ENCODE measurements around the gene CDC14A.
A peak's percentile ranks its signal among the peaks of the same experiment; 100 is the strongest.
"Not testable (repeated sequence)": the region's sequence is repeated elsewhere in the genome, so short reads cannot be mapped to it uniquely, and the experiment has no call there.

Gene CDC14A

DNA sequence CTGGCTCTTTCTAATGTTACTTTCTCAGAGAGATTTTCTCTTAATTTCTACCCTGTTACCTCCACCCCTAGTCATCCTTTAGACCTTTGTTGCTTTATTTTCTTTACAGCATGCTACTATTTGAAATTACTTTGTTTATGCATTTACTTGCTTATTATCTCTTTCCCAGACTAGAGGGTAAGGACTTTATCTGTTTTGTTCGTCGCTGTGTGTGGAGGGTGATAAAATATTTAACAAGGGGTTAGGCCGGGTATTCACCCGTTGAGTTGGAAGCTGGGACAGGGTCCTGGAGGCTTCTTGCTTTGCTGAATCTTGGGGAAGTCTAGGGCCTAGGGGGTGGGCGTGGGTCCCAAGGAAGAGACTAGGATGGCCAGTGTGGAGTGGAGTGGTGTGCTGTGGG lies 43.6 kb downstream of the CDC14A start:
- H3K27me3 ChIP-seq (replicated peaks; ENCODE audit: control insufficient read depth, insufficient read depth, low read length, poor library complexity, severe bottlenecking) = no peaks in the 10 kb centered on the region
- peaks cover 79% of the 10 kb centered on the region for H3K4me1 ChIP-seq (ENCODE audit: control insufficient read depth, insufficient read depth, low read length, poor library complexity, severe bottlenecking)
- no peak for DNase-seq
- no peak overlapping the region for H3K4me3 ChIP-seq (ENCODE audit: insufficient read depth, low read depth, low read length, poor library complexity, severe bottlenecking)
- H3K36me3 ChIP-seq (ENCODE audit: control insufficient read depth, insufficient read depth, low read length) = peaks cover 5% of the 10 kb centered on the region
- peak overlapping the region; percentile 52 for H3K27ac ChIP-seq (ENCODE audit: insufficient read depth, low read length, poor library complexity, severe bottlenecking)
- H3K9me3 ChIP-seq (ENCODE audit: control insufficient read depth, low read length) = no peaks in the 10 kb centered on the region

DNA sequence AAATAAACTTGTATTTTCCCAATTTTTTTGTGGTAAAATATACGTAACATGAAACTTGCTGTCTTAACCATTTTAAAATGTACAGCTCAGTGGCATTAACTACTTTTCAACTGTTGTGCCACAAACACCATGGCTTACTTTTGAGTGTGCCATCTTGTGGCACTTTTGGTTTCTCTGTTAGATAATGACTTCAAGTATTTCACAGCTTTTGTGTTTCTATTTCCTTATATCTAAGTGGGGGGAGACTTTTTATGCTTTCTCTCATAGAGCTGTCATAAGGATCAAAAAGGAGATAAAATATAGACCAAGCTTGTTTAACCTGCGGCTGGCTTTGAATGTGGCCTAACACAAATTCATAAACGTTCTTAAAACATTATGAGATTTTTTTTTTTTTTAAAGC lies 44.3 kb downstream of the CDC14A start:
- Histone ChIP-seq H3K4me1 (ENCODE audit: control insufficient read depth, insufficient read depth, low read length, poor library complexity, severe bottlenecking) (peaks cover 72% of the 10 kb centered on the region), H3K27ac (ENCODE audit: insufficient read depth, low read length, poor library complexity, severe bottlenecking) (peak overlapping the region; percentile 52), H3K9me3 (ENCODE audit: control insufficient read depth, low read length) (no peaks in the 10 kb centered on the region), H3K27me3 (replicated peaks; ENCODE audit: control insufficient read depth, insufficient read depth, low read length, poor library complexity, severe bottlenecking) (no peaks in the 10 kb centered on the region), H3K4me3 (ENCODE audit: insufficient read depth, low read depth, low read length, poor library complexity, severe bottlenecking) (no peak overlapping the region), H3K36me3 (ENCODE audit: control insufficient read depth, insufficient read depth, low read length) (peaks cover 3% of the 10 kb centered on the region)
- no peak for DNase-seq

DNA sequence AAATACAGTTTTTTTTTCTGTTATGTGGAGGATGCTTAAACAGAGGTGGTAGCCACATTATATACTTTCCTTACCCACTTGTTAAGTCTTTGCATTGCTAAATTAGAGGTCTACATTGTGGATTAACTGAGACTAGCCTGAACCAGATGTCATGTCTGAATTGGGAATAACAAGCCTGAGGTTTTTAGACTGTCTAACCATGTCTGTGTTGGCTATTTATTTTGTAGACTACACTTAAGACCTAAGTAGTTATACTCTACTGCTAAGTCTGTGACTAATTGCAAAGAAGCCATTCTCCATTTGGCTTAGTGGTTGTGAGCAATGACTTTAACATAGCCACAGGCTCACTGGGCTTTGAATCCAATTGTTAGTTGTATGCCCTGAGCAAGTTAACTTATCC lies 45.4 kb downstream of the CDC14A start:
- Histone ChIP-seq H3K4me1 (ENCODE audit: control insufficient read depth, insufficient read depth, low read length, poor library complexity, severe bottlenecking) (peaks cover 72% of the 10 kb centered on the region), H3K27me3 (replicated peaks; ENCODE audit: control insufficient read depth, insufficient read depth, low read length, poor library complexity, severe bottlenecking) (no peaks in the 10 kb centered on the region), H3K9me3 (ENCODE audit: control insufficient read depth, low read length) (no peaks in the 10 kb centered on the region), H3K4me3 (ENCODE audit: insufficient read depth, low read depth, low read length, poor library complexity, severe bottlenecking) (no peak overlapping the region), H3K36me3 (ENCODE audit: control insufficient read depth, insufficient read depth, low read length) (no peaks in the 10 kb centered on the region), H3K27ac (ENCODE audit: insufficient read depth, low read length, poor library complexity, severe bottlenecking) (peak overlapping the region; percentile 17)
- no peak for DNase-seq

DNA sequence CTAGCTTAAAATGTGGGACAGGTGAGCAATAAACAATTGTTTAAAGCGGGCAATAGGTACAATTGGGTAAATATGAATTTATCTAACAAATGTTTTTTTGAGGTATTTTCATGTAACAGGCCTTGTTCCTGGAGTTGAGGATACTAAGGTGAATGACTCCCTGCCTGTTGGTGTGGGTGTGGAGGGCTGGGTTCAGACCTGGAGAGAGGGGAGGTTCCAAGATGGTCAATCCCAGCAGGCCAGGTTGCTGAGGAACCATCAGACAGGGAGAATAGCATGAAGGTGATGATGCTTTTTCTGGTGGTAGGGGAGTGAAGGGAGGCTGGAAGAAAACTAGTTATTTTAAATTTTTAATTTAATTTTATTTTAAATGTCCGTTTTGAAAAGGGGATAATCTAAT lies 46.3 kb downstream of the CDC14A start:
- Histone ChIP-seq H3K9me3 (ENCODE audit: control insufficient read depth, low read length) (no peaks in the 10 kb centered on the region), H3K4me3 (ENCODE audit: insufficient read depth, low read depth, low read length, poor library complexity, severe bottlenecking) (no peak overlapping the region), H3K36me3 (ENCODE audit: control insufficient read depth, insufficient read depth, low read length) (no peaks in the 10 kb centered on the region), H3K27me3 (replicated peaks; ENCODE audit: control insufficient read depth, insufficient read depth, low read length, poor library complexity, severe bottlenecking) (no peaks in the 10 kb centered on the region), H3K4me1 (ENCODE audit: control insufficient read depth, insufficient read depth, low read length, poor library complexity, severe bottlenecking) (peaks cover 76% of the 10 kb centered on the region), H3K27ac (ENCODE audit: insufficient read depth, low read length, poor library complexity, severe bottlenecking) (no peak overlapping the region)
- DNase-seq = no peak

DNA sequence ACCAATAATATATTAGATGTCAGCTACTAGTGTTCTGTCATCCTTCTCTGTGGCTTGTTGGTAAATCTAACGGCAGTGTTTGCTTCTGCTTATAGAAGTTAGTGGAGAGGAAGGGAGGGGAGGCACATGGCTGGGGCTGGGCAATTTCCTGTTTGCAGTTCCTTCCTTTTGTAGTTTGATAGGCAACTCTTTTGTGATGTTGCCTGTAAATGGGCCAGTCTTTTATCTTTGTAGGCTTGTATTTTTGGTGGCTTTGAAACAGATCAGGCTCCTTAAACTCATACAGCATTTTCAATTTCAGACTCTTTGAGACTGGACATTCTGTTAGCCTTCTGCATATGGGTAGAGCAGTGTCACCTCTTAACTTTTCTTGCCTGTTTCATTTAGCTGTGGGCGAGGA lies 48.1 kb downstream of the CDC14A start:
- Histone ChIP-seq H3K27ac (ENCODE audit: insufficient read depth, low read length, poor library complexity, severe bottlenecking) (peak overlapping the region; percentile 67), H3K4me3 (ENCODE audit: insufficient read depth, low read depth, low read length, poor library complexity, severe bottlenecking) (no peak overlapping the region), H3K4me1 (ENCODE audit: control insufficient read depth, insufficient read depth, low read length, poor library complexity, severe bottlenecking) (peaks cover 66% of the 10 kb centered on the region), H3K27me3 (replicated peaks; ENCODE audit: control insufficient read depth, insufficient read depth, low read length, poor library complexity, severe bottlenecking) (no peaks in the 10 kb centered on the region), H3K36me3 (ENCODE audit: control insufficient read depth, insufficient read depth, low read length) (no peaks in the 10 kb centered on the region), H3K9me3 (ENCODE audit: control insufficient read depth, low read length) (no peaks in the 10 kb centered on the region)
- peak; percentile 43 to 61 (median 57) for DNase-seq

DNA sequence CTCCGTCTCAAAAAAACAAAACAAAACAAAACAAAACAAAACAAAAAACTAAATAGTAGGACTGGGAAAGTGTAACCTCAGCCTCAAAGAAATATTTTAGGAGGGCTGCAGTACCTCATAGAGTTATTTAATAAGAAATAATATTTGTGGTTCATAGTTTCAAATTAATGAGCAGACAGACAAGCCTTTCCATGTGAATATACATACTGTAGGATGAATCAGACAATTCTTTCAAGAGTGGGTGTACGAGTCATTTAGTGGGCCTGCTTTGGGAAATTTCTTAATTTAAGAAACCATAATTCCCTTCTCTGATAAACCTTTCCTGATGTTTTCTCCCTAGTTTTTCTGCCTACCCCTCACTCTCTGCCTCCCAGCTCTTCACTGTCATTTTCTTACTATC lies 52.5 kb downstream of the CDC14A start:
- no peaks in the 10 kb centered on the region for H3K27me3 ChIP-seq (replicated peaks; ENCODE audit: control insufficient read depth, insufficient read depth, low read length, poor library complexity, severe bottlenecking)
- no peak for DNase-seq
- H3K36me3 ChIP-seq (ENCODE audit: control insufficient read depth, insufficient read depth, low read length) = peaks cover 10% of the 10 kb centered on the region
- H3K27ac ChIP-seq (ENCODE audit: insufficient read depth, low read length, poor library complexity, severe bottlenecking) = peak overlapping the region; percentile 39
- H3K9me3 ChIP-seq (ENCODE audit: control insufficient read depth, low read length) = peaks cover 4% of the 10 kb centered on the region
- H3K4me1 ChIP-seq (ENCODE audit: control insufficient read depth, insufficient read depth, low read length, poor library complexity, severe bottlenecking) = peaks cover 37% of the 10 kb centered on the region
- H3K4me3 ChIP-seq (ENCODE audit: insufficient read depth, low read depth, low read length, poor library complexity, severe bottlenecking) = no peak overlapping the region

DNA sequence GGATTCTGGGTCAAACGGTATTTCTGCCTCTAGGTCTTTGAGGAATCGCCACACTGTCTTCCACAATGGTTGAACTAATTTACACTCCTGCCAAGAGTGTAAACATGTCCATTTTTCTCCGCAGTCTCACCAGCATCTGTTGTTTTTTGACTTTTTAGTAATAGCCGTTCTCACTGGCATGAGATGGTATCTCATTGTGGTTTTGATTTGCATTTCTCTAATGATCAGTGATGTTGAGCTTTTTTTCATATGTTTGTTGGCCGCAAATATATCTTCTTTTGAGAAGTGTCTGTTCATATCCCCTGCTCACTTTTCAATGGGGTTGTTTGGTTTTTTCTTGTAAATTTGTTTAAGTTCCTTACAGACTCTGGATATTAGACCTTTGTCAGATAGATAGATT lies 53.6 kb downstream of the CDC14A start:
- H3K27ac ChIP-seq (ENCODE audit: insufficient read depth, low read length, poor library complexity, severe bottlenecking); DNase-seq; H3K9me3 ChIP-seq (ENCODE audit: control insufficient read depth, low read length); H3K4me3 ChIP-seq (ENCODE audit: insufficient read depth, low read depth, low read length, poor library complexity, severe bottlenecking); H3K27me3 ChIP-seq (replicated peaks; ENCODE audit: control insufficient read depth, insufficient read depth, low read length, poor library complexity, severe bottlenecking): not testable (repeated sequence)
- peaks cover 10% of the 10 kb centered on the region for H3K36me3 ChIP-seq (ENCODE audit: control insufficient read depth, insufficient read depth, low read length)
- H3K4me1 ChIP-seq (ENCODE audit: control insufficient read depth, insufficient read depth, low read length, poor library complexity, severe bottlenecking) = peaks cover 35% of the 10 kb centered on the region

DNA sequence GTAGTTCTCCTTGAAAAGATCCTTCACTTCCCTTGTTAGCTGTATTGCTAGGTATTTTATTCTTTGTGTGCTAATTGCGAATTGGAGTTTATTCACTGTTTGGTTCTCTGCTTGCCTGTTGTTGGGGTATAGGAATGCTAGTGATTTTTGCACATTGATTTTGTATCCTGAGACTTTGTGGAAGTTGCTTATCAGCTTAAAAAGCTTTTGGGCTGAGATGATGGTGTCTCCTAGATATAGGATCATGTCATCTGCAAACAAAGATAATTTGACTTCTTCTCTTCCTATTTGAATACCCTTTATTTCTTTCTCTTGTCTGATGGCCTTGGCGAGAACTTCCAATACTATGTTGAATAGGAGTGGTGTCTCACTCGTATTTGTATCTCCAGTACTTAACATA lies 55.1 kb downstream of the CDC14A start:
- Histone ChIP-seq H3K4me1 (ENCODE audit: control insufficient read depth, insufficient read depth, low read length, poor library complexity, severe bottlenecking) (peaks cover 42% of the 10 kb centered on the region), H3K36me3 (ENCODE audit: control insufficient read depth, insufficient read depth, low read length) (peaks cover 10% of the 10 kb centered on the region)
- H3K27ac ChIP-seq (ENCODE audit: insufficient read depth, low read length, poor library complexity, severe bottlenecking); DNase-seq; H3K4me3 ChIP-seq (ENCODE audit: insufficient read depth, low read depth, low read length, poor library complexity, severe bottlenecking); H3K9me3 ChIP-seq (ENCODE audit: control insufficient read depth, low read length); H3K27me3 ChIP-seq (replicated peaks; ENCODE audit: control insufficient read depth, insufficient read depth, low read length, poor library complexity, severe bottlenecking): not testable (repeated sequence)

DNA sequence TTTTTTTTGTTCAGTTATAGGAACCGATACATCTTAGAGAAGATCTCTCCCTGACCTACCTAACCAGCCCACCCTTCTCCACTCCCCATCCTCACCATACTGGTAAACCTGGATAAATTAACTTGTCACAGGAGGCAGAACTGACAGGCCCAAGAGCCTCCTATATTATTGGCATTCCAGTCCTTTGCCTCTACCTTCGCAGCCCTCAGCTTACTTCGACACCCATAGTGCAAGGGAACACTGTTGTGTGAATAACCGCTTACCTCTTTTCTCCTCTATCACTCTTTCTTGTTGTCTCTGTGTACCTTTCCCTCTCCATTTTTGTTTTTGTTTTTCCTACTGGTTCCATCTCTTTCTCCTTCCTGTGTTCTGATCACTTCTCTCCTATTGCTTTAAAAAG lies 58.7 kb downstream of the CDC14A start:
- Histone ChIP-seq H3K4me3 (ENCODE audit: insufficient read depth, low read depth, low read length, poor library complexity, severe bottlenecking) (no peak overlapping the region), H3K4me1 (ENCODE audit: control insufficient read depth, insufficient read depth, low read length, poor library complexity, severe bottlenecking) (peaks cover 45% of the 10 kb centered on the region), H3K27ac (ENCODE audit: insufficient read depth, low read length, poor library complexity, severe bottlenecking) (no peak overlapping the region), H3K9me3 (ENCODE audit: control insufficient read depth, low read length) (peaks cover 4% of the 10 kb centered on the region), H3K36me3 (ENCODE audit: control insufficient read depth, insufficient read depth, low read length) (peaks cover 10% of the 10 kb centered on the region), H3K27me3 (replicated peaks; ENCODE audit: control insufficient read depth, insufficient read depth, low read length, poor library complexity, severe bottlenecking) (no peaks in the 10 kb centered on the region)
- DNase-seq = no peak

DNA sequence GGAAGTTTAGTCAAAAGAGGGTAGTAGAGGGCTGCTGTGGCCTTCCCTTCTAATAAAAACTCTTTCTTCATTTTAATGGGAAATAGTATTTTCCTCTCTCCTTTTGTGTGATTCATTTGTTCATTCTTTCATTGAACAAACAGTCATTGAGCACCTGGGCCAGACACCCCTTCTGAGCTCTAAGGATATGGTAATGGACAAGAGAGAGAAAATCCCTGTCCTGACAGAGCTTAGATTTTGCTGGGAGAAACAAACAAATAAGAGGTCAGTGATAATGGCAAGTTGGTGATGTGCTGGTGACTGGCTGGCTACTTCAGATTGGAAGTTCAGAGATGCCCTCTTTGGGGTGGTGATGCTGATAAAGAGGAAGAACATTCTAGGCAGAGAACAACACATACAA lies 59.3 kb downstream of the CDC14A start:
- Histone ChIP-seq H3K4me1 (ENCODE audit: control insufficient read depth, insufficient read depth, low read length, poor library complexity, severe bottlenecking) (peaks cover 50% of the 10 kb centered on the region), H3K36me3 (ENCODE audit: control insufficient read depth, insufficient read depth, low read length) (peaks cover 11% of the 10 kb centered on the region), H3K4me3 (ENCODE audit: insufficient read depth, low read depth, low read length, poor library complexity, severe bottlenecking) (no peak overlapping the region), H3K27me3 (replicated peaks; ENCODE audit: control insufficient read depth, insufficient read depth, low read length, poor library complexity, severe bottlenecking) (no peaks in the 10 kb centered on the region), H3K9me3 (ENCODE audit: control insufficient read depth, low read length) (peaks cover 4% of the 10 kb centered on the region), H3K27ac (ENCODE audit: insufficient read depth, low read length, poor library complexity, severe bottlenecking) (no peak overlapping the region)
- no peak for DNase-seq

DNA sequence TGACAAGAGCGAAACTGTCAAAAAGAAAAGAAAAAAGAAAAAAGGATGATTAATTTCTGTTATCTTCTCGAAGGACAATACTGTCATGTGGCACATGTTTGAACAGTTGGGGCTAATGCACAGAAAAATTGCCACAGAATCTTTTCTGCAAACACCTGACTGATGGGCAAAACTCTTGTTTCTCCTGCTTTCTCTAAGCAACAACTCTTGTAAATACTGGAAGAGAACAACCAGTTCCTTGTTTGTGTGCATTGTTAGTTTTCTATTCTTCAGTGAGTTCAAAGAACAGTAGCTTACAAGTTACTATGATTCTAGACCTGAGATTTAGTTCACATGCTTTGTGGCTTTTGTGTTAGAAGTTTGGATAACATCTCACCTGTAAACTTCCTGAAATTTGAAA lies 60.7 kb downstream of the CDC14A start:
- no peaks in the 10 kb centered on the region for H3K27me3 ChIP-seq (replicated peaks; ENCODE audit: control insufficient read depth, insufficient read depth, low read length, poor library complexity, severe bottlenecking)
- H3K27ac ChIP-seq (ENCODE audit: insufficient read depth, low read length, poor library complexity, severe bottlenecking) = peak overlapping the region; percentile 54
- no peak overlapping the region for H3K4me3 ChIP-seq (ENCODE audit: insufficient read depth, low read depth, low read length, poor library complexity, severe bottlenecking)
- H3K9me3 ChIP-seq (ENCODE audit: control insufficient read depth, low read length) = peaks cover 4% of the 10 kb centered on the region
- no peak for DNase-seq
- peaks cover 57% of the 10 kb centered on the region for H3K4me1 ChIP-seq (ENCODE audit: control insufficient read depth, insufficient read depth, low read length, poor library complexity, severe bottlenecking)
- peaks cover 14% of the 10 kb centered on the region for H3K36me3 ChIP-seq (ENCODE audit: control insufficient read depth, insufficient read depth, low read length)

Data from effector memory CD4-positive, alpha-beta T cell (primary cell).